Adrenal gland (tissue), 12 donors: Measurements from ENCODE around the gene S1PR1. TPM values are rescaled to one million over a fixed set of nuclear protein-coding genes. Genes with fewer than 3 reads are reported as not detected.
"Not testable (repeated sequence)": the region's sequence is repeated elsewhere in the genome, so short reads cannot be mapped to it uniquely, and the experiment has no call there.

ENCODE experiments used
- DNase-seq, 7 donors: peaks; one replicate each; pipeline ENCODE4 v3.0.0-alpha.2; 2019 to 2020
- H3K27ac ChIP-seq, 5 donors: fragments of 200-600 bp; sonication (generic) in 4 of 5; 1 replicate in 3 of 5; 2 replicates in 2 of 5; pipeline versions ENCODE4 v1.5.1 to v1.8.0; 2016 to 2020; ENCODE audit warnings: mild to moderate bottlenecking in 1 of 5
- H3K27me3 ChIP-seq: fragments of 200-600 bp; 2 replicates; pipeline ENCODE4 v1.8.0; 2021
- H3K36me3 ChIP-seq, 2 donors: fragments of 200-600 bp; replicated peaks in 1 of 2; 1 replicate in 1 of 2; 2 replicates in 1 of 2; pipeline versions ENCODE4 v1.5.1 to v1.8.0; 2018 to 2022
- H3K4me1 ChIP-seq, 2 donors: fragments of 200-600 bp; replicated peaks in 1 of 2; 1 replicate in 1 of 2; 2 replicates in 1 of 2; pipeline versions ENCODE4 v1.5.1 to v1.8.0; 2018 to 2021
- H3K4me3 ChIP-seq, 4 donors: fragments of 200-600 bp; sonication (generic) in 3 of 4; one replicate each; pipeline ENCODE4 v1.5.1; 2016 to 2018
- H3K9me3 ChIP-seq, 3 donors: fragments of 200-600 bp; sonication (generic) in 1 of 3; replicated peaks in 1 of 3; 1 replicate in 2 of 3; 2 replicates in 1 of 3; pipeline versions ENCODE4 v1.5.1 to v1.8.0; 2016 to 2021
- POLR2A ChIP-seq, 2 donors: fragments of 450-650 bp; IDR thresholded peaks; one replicate each; pipeline ENCODE4 v1.6.1; 2017; ENCODE audit warnings: antibody characterized with exemption in 2 of 2, mild to moderate bottlenecking in 2 of 2, moderate library complexity in 1 of 2
- WGBS, 4 donors: extraction: QIAGEN DNeasy Blood & Tissue Kit in 2 of 4; methylation state at CpG; one replicate each; pipeline versions ENCODE4 v1.1.5 to v1.1.7; 2013 to 2017; 5-methylcytosine and 5-hydroxymethylcytosine counted together
- intact Hi-C, 2 donors: fragments of 100-400 bp; cut with DNase I; formaldehyde crosslinking; loops; one replicate each; pipeline versions ENCODE4 v1.14.1 to v1.15.0; 2022 to 2023
- polyA plus RNA-seq, 3 donors: library from polyadenylated mRNA; stranded (reverse); fragments of 200-250 nt in 2 of 3; fragments of 350-450 nt in 1 of 3; fragmentation: Illumina TruSeq in 1 of 3; extraction: RNeasy Lipid Tissue Mini Kit (QIAGEN cat#74804) in 1 of 3; gene quantifications; one replicate each; pipeline ENCODE4 v1.2.3, GENCODE V29; 2013 to 2014
- total RNA-seq, 9 donors: library from RNA; depleted of rRNA in 4 of 9; stranded (reverse); fragments of >200 nt in 4 of 9; fragments of 120-200 nt in 1 of 9; fragmentation: NEBNext Ultra II Directional in 1 of 9; extraction: Animal tissue kit (Norgen Biotek cat#: 25700) in 1 of 9; gene quantifications; one replicate each; pipeline versions ENCODE4 v1.1.0 to v1.2.4, GENCODE V29; 2013 to 2023
- TF ChIP-seq, protein P1 (sequence below), 6 experiments: fragments of 450-650 bp in 4 of 6; fragments of 200-600 bp in 2 of 6; sonication (generic) in 1 of 6; IDR thresholded peaks; 1 replicate in 5 of 6; 2 replicates in 1 of 6; pipeline versions ENCODE4 v1.5.1 to v1.8.0; 2016 to 2021; ENCODE audit warnings: antibody characterized with exemption in 6 of 6, mild to moderate bottlenecking in 2 of 6, moderate library complexity in 1 of 6
- donor health status: healthy with polysubstance abuse.
- donor health status: Bipolar disorder and iron deficiency.
- donor health status: DM: yes; HTN: yes; CAD: no.
- donor health status: DM: no; HTN: no; CAD: no.
- donor health status: DM: no; HTN: no; CAD: no.
- donor health status: DM: yes; HTN: yes; CAD: no.

S1PR1 gene
- total and polyA plus RNA-seq, 12 donors: 11.3 to 45.6 (median 27.3) TPM

DNA sequence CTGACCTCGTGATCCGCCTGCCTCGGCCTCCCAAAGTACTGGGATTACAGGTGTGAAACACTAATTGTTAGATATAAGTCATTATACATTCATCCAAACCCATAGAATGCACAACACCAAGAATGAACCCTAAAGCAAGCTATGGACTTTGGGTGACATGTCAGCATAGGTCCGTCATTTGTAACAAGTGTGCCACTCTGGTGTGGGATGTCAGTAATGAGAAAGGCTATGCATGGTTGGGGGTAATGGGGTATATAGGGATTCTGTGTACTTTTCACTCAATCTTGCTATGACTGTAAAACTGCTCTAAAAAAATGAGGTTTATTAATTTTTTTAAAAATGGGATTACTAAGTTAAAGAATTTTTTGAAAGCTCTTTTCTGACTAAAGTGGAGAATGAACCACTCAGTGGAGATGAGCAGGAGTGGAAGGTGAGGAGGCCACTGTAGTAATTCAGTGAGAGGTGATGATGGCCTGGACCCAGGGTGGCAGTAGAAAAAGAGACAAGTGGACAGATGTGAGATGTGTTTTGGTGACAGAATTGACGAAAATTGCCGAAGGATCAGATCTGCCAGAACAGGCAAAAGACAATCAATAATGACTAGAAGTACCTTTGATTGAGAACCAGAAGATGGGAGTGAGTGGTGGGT, 21.3 kb upstream of the S1PR1 start:
- Histone ChIP-seq H3K27ac (no peak overlapping the region), H3K4me1 (no peaks in the 10 kb centered on the region), H3K4me3 (no peak overlapping the region), H3K36me3 (no peaks in the 10 kb centered on the region), H3K27me3 (no peaks in the 10 kb centered on the region), H3K9me3 (no peaks in the 10 kb centered on the region)
- intact Hi-C loops: loop anchor here in 1 of 2 donors (10.0 kb wide), 1 partner anchor 61 kb away; no protein-coding TSS in a partner anchor
- TF ChIP-seq, protein P1, sequence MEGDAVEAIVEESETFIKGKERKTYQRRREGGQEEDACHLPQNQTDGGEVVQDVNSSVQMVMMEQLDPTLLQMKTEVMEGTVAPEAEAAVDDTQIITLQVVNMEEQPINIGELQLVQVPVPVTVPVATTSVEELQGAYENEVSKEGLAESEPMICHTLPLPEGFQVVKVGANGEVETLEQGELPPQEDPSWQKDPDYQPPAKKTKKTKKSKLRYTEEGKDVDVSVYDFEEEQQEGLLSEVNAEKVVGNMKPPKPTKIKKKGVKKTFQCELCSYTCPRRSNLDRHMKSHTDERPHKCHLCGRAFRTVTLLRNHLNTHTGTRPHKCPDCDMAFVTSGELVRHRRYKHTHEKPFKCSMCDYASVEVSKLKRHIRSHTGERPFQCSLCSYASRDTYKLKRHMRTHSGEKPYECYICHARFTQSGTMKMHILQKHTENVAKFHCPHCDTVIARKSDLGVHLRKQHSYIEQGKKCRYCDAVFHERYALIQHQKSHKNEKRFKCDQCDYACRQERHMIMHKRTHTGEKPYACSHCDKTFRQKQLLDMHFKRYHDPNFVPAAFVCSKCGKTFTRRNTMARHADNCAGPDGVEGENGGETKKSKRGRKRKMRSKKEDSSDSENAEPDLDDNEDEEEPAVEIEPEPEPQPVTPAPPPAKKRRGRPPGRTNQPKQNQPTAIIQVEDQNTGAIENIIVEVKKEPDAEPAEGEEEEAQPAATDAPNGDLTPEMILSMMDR (IDR thresholded peaks at IDR 0.05): no peak
- no peak for TF ChIP-seq POLR2A (IDR thresholded peaks at IDR 0.05)
- 90 to 94% (median 92%) methylated on average over 6 of the region's 6 CpGs for WGBS, 4 donors
- DNase-seq: no peak

DNA sequence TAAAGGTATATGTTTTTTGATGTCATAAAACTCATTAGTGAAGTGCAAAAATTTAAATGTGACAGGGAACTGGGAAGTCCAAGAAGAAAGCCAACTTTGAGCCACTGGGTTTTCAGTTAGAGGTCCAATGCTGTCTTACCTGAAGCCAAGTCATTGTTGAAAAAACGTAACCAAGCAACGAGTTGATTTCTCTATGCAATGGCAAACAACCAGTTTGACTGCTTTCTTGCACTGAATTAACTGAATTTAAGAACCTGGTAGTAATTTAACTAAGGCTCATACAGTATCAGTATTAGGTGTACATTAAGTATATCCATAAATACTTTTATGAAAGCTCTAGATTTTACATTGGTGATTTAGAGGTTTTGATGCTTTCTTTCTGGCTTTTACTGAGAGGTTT, 20.2 kb upstream of the S1PR1 start:
- WGBS, 4 donors: 78 to 97% (median 85%) methylated on average over 2 of the region's 2 CpGs
- intact Hi-C loops: loop anchor here in 1 of 2 donors (10.0 kb wide), 1 partner anchor 62 kb away; no protein-coding TSS in a partner anchor
- H3K27me3 ChIP-seq: no peaks in the 10 kb centered on the region
- TF ChIP-seq POLR2A (IDR thresholded peaks at IDR 0.05): no peak
- TF ChIP-seq, protein P1 (IDR thresholded peaks at IDR 0.05): no peak
- H3K9me3 ChIP-seq: no peaks in the 10 kb centered on the region
- DNase-seq: no peak
- no peak overlapping the region for H3K4me3 ChIP-seq
- no peak overlapping the region for H3K27ac ChIP-seq
- no peaks in the 10 kb centered on the region for H3K36me3 ChIP-seq
- H3K4me1 ChIP-seq: no peaks in the 10 kb centered on the region

- DNase-seq: no peak
- intact Hi-C loops: loop anchor here in 1 of 2 donors (10.0 kb wide), 1 partner anchor 62 kb away; no protein-coding TSS in a partner anchor
- Histone ChIP-seq H3K4me1 (no peaks in the 10 kb centered on the region), H3K4me3 (no peak overlapping the region), H3K36me3 (no peaks in the 10 kb centered on the region), H3K27ac (no peak overlapping the region), H3K27me3 (no peaks in the 10 kb centered on the region), H3K9me3 (no peaks in the 10 kb centered on the region)
- WGBS, 4 donors: 78 to 90% (median 86%) methylated on average over 3 of the region's 3 CpGs
- TF ChIP-seq, protein P1 (IDR thresholded peaks at IDR 0.05): no peak
- TF ChIP-seq POLR2A (IDR thresholded peaks at IDR 0.05): no peak
Measured at GRCh38 chr1:101217148-101217547, 19.7 kb upstream of the S1PR1 start.

DNA sequence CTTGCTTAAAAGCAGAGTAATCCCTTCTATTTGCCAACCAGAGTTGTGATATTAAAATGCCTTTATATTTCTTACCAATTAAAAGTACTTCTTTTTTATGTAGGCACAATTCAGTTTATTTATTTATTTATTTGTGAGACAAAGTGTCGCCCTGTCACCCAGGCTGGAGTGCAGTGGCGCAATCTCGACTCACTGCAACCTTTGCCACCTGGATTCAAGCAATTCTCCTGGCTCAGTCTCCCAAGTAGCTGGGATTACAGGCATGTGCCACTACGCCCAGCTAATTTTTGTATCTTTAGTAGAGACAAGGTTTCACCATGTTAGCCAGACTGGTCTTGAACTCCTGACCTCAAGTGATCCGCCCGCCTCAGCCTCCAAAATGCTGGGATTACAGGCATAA, 17.9 kb upstream of the S1PR1 start:
- not testable (repeated sequence) for DNase-seq, H3K27ac ChIP-seq

More for the DNA sequence above, 17.9 kb upstream of the S1PR1 start:
- not testable (repeated sequence) for H3K36me3 ChIP-seq, H3K4me3 ChIP-seq, H3K9me3 ChIP-seq, H3K27me3 ChIP-seq, H3K4me1 ChIP-seq
- 90 to 97% (median 93%) methylated on average over 6 of the region's 6 CpGs for WGBS, 4 donors
- intact Hi-C loops: loop anchor here in 1 of 2 donors (10.0 kb wide), 1 partner anchor 64 kb away; no protein-coding TSS in a partner anchor
